Measurements from ENCODE around the gene PI4KA. TPM values are rescaled to one million over a fixed set of nuclear protein-coding genes. Genes with fewer than 3 reads are reported as not detected.

Gene PI4KA
- total and polyA plus RNA-seq, 2 of the 13 experiments (the other 11 are each of a cell fraction or from before 2014, with no cell fraction given): 27.4 to 56.4 TPM

GRCh38 chr22:20777420-20778177, 81.0 kb downstream of the PI4KA start (continued):
- TF ChIP-seq GMEB1 (CRISPR knock-in tag; IDR thresholded peaks at IDR 0.05; ENCODE audit: borderline replicate concordance) (no peak; the same call in 1 of the 2 replicates), ZNF121 (CRISPR knock-in tag; IDR thresholded peaks at IDR 0.05) (peak; percentile 71), TBX2 (CRISPR knock-in tag; IDR thresholded peaks at IDR 0.05; ENCODE audit: borderline replicate concordance) (peak; percentile 94; the same call in 1 of the 2 replicates), TRIM24 (CRISPR knock-in tag; IDR thresholded peaks at IDR 0.05) (no peak), PREB (CRISPR knock-in tag; IDR thresholded peaks at IDR 0.05) (no peak), GABPA (IDR thresholded peaks at IDR 0.05; ENCODE audit: low read depth, low read length) (no peak), GABPA (CRISPR knock-in tag; IDR thresholded peaks at IDR 0.05; ENCODE audit: low read depth) (no peak), KLF13 (CRISPR knock-in tag; IDR thresholded peaks at IDR 0.05) (no peak), NFYB (CRISPR knock-in tag; IDR thresholded peaks at IDR 0.05) (no peak), ZFAT (CRISPR knock-in tag; conservative IDR thresholded peaks at IDR 0.05) (no peak), ZNF274 (CRISPR knock-in tag; IDR thresholded peaks at IDR 0.05) (no peak), ZFP36L2 (CRISPR knock-in tag; IDR thresholded peaks at IDR 0.05) (no peak), DZIP1 (CRISPR knock-in tag; IDR thresholded peaks at IDR 0.05) (no peak), FOXO1 (CRISPR knock-in tag; IDR thresholded peaks at IDR 0.05) (peak; percentile 90), SNRNP70 (IDR thresholded peaks at IDR 0.05; ENCODE audit: low read depth, low read length) (no peak), ZNF879 (CRISPR knock-in tag; IDR thresholded peaks at IDR 0.05) (no peak), ZNF839 (CRISPR knock-in tag; IDR thresholded peaks at IDR 0.05; ENCODE audit: borderline replicate concordance) (no peak), ZNF816 (CRISPR knock-in tag; IDR thresholded peaks at IDR 0.05; ENCODE audit: borderline replicate concordance) (peak; percentile 45; the same call in 1 of the 2 replicates), FOSL1 (CRISPR knock-in tag; IDR thresholded peaks at IDR 0.05; ENCODE audit: borderline replicate concordance) (peak; percentile 58; the same call in 1 of the 2 replicates), FOXK1 (CRISPR knock-in tag; IDR thresholded peaks at IDR 0.05; ENCODE audit: borderline replicate concordance, low read depth) (peak; percentile 91), ATF1 (CRISPR knock-in tag; IDR thresholded peaks at IDR 0.05) (peak; percentile 79)
- TF ChIP-seq, protein P1, sequence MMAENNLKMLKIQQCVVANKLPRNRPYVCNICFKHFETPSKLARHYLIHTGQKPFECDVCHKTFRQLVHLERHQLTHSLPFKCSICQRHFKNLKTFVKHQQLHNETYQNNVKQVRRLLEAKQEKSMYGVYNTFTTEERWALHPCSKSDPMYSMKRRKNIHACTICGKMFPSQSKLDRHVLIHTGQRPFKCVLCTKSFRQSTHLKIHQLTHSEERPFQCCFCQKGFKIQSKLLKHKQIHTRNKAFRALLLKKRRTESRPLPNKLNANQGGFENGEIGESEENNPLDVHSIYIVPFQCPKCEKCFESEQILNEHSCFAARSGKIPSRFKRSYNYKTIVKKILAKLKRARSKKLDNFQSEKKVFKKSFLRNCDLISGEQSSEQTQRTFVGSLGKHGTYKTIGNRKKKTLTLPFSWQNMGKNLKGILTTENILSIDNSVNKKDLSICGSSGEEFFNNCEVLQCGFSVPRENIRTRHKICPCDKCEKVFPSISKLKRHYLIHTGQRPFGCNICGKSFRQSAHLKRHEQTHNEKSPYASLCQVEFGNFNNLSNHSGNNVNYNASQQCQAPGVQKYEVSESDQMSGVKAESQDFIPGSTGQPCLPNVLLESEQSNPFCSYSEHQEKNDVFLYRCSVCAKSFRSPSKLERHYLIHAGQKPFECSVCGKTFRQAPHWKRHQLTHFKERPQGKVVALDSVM (CRISPR knock-in tag; IDR thresholded peaks at IDR 0.05): no peak

Data from HepG2 (cell line).